Stimulated activated CD8-positive, alpha-beta memory T cell treated with anti-CD3 and anti-CD28 coated beads, Interleukin-12 subunit alpha, Interleukin-12 subunit beta, amount 100 ng/mL, for 1 hour (primary cell): ENCODE results near the gene INKA1.
"Not testable (repeated sequence)": the region's sequence is repeated elsewhere in the genome, so short reads cannot be mapped to it uniquely, and the experiment has no call there.

ENCODE experiments used
- DNase-seq: peaks from one replicate; pipeline ENCODE4 v3.0.0-alpha.2; 2020; ENCODE audit warnings: low read depth

The INKA1 gene

DNA sequence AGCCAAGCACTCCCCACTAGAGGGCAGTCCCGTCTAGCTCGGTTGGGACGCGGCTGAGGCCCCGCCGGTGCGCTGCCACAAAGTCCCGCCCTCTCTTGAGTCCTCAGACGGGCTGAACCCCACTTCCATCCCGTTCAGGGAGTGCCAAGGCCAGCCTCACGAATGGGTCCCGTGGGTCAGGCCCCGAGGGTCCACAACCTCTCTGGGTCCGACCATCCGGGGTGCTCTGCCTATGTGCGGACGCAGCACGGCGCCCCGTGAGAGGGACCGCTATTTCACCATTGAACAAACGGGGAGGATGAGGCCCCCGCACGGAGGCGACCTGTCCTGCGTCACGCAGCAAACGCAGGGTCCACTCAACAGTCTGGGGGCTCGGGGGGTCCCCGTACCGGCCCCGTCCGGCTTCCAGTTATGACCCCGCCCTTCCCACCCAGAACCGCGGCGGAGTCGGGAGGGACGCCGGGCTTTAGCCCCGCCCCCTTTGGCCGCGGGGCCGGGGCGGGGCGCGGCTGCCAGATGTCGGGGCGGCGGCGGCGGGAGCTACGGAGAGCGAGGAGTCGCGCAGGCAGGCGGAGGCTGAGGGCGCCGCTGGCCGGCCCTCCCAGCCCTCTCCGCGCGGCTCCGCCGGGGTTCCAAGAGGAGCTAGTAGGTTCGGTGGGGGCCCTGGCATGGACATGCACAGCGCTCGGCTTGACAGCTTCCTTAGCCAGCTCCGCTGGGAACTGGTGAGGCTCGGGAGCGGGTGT is at the start of gene INKA1:
Gene INKA1, plus strand, starts transcription at position 543 of the 746 bp plus-strand sequence. Its CDS starts 132 bp downstream, at position 675.
- peak; percentile 78 for DNase-seq

DNA sequence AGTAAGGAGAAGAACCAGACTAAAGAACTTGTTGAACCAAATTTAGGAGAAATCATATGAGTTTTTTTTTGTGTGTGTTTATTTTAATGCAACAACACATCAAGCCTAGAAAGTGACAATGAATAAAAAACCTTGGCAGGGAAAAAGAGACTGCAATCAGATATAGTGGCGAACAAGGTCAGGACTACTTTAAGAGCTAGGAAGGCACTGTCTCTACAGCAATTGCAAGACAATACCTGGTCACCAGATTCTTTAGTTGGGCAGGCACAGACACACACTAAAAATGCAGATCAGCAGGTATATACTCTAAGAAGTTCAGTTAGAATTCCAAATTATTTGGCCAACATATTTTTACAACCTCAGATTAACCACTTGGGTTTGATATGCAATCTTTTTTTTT is 48.5 kb upstream of the INKA1 start:
- no peak for DNase-seq

DNA sequence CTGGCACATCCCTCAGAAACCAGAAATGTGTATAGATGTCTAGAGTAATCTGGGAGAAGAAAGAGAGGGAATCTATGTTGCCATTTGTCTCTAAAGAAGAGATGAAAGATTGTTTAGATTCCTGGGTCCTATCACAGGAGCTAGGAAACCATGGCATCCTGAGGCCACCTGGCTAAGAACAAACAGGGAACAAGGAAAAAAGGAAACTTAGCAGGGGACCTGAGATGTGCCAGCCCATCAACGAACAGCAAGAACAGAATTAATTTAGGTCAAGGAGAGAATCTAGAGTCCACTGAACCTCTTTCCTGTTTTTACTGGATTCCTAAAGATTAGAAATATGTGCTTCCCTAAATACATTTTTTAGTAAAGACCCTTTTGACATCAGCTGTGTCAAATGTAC is 47.0 kb upstream of the INKA1 start:
- no peak for DNase-seq

DNA sequence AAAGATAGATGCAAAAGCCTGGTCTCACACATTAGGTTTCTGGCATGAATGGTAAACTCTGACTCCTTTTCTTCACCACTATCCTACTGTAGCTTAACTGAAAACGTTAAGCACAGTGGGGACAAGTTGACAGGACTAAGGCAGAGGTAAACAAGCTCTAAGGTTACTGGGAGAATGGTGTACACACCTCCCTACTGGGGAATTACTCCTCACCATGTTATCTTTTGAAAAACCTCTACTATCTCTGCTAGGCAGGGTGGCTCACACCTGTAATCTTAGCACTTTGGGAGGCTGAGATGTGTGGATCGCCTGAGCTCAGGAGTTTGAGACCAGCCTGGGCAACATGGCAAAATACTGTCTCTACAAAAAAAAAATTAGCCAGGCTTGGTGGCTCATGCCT is 45.9 kb upstream of the INKA1 start:
- DNase-seq = no peak

DNA sequence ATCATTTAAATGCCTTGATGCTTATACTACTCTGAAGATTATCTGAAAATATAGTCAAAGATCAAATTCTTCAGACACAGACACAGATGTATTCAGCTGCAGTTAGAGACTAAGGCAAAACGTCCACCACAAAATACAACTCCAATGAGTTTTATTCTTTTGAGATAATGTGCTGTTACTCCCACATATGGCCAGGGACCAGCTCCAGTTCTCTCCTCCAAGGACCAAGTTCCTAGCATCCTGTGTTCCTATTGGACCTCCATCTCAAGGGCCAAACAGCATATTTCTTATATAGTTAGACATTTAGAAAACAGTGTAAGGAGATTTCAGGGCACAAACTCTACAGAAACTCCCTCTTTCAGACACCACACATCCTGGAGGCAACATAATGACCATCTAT is 43.8 kb upstream of the INKA1 start:
- no peak for DNase-seq

DNA sequence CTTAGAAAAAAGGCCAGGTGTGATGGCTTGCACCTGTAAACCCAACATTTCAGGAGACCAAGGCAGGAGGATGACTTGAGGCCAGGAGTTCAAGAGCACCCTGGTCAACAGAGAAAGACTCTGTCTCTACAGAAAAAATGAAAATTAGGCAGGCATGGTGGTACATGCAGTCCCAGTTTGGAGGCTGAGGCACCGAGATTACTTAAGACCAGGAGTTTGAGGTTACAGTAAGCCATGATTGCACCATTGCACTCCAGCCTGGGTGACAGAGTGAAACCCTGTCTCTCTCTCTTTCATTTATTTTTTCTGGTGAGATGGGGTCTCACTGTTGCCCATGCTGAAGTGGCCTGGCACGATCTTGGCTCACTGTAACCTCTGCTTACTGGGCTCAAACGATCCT is 41.4 kb upstream of the INKA1 start:
- no peak for DNase-seq

DNA sequence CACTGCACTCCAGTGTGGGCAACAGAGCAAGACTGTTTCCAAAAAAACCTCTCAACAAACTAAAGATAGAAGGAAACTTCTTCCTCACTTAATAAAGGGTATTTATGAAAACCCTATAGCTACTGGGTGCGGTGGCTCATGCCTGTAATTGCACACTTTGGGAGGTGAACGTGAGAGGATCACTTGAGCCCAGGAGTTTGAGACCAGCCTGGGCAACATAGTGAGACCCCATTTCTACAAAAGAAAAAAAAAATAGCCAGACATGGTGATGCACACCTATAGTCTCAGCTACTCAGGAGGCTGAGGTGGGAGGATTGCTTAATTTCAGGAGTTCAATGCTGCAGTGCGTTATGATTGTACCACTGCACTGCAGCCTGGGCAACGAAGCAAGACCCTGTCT is 39.1 kb upstream of the INKA1 start:
- no peak for DNase-seq

DNA sequence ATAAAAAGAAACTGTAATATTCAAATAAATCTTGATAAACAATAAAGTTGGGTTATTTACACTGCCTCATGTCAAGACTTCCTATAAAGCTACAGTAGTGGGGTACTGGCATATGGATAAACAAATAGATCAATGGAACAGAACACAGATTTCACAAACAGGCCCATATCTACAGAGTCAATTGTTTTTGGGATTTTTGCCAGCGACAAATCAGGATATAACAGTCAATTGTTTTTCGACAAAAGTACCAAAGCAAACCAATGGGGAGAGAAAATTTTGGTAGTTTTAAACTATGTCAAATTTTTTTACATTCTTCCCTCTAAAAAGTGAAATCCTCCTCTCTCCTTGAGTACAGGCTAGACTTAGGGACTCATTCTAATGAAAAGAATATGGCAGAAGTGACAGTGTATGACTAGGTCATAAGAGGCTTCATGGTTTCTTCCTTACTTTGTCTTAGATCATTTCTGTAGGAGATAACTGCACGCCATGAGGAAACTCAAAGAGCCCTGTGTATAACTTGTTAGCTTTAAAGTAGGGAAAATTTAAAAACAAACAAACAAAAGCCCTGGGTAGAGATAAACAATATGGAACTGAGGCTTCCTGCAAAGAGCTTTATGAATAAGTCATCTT is 33.7 kb upstream of the INKA1 start:
- no peak for DNase-seq

DNA sequence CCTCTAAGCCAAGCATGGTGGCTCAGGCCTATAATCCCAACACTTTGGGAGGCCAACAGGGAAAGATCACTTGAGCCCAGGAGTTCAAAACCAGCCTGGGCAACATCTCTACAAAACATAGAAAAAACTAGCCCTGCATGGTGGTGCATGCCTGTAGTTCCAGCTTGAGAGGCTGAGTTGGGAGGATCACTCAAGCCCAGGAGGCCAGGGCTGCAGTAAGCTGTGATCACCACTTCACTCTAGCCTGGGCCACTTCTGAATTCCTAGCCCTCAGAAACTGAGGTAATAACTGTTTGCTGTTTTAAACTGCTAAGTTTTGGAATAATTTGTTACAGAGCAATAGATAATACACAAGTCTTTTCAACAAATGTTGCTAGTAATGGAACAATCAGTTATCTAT is 33.1 kb upstream of the INKA1 start:
- no peak for DNase-seq

DNA sequence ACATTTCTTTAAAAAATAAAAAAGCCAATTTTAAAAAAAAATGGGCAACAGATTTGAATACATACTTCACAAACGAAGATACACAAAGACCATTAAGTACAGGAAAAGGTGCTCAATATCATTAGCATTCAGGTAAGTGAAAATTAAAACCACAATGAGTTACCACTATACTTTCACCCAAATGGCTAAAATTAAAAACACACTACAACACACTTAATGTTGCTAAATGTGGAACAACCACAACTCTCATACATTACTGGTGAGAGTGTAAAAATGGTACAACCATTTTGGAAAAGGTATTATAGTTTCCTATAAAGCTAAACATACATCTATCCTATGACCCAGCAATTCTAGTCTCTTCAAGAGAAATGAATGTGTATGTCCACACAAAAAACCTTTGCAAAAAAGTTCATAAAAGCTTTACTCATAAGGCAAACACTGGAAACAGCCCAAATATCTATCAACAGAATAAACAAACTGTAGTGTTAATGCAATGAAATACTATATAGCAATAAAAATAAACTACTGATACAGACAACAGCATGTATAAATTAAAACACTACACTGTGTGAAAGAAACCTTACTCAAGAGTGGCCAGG is 31.6 kb upstream of the INKA1 start:
- no peak for DNase-seq

DNA sequence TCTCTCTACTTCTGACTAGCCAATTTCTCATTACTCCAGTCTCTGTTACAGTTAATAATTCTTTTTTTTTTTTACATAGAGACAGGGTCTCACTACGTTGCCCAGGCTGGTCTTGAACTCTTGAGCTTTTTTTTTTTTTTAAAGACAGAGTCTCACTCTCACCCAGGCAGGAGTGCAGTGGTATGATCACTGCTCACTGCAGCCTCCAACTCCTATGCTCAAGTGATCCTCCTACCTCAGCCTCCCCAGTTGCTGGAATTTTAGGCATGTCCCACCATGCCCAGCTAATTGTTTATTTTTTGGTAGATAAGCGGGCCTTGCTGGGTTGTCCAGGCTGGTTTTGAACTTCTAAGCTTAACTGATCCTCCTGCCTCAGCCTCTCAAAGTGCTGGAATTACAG is 30.4 kb upstream of the INKA1 start:
- no peak for DNase-seq

DNA sequence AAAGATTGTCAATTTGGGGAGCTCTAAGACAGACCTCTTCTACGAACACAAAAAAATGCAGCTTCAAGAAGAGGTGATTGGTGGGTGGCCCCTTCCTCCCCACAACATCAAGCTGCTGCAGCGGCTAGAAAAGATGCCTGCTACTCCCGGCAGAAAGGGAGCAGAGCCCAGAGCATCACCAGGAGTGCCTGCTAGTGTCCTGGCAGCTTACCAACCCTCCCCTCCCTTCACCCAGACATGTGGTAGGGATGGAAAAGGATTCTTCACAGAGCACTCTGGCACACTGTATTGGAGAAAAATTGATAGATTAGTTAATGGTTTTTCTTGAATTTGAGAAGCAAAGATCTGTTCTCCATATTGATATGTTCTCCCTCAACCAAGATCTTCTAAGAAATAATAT is 27.5 kb upstream of the INKA1 start:
- no peak for DNase-seq

DNA sequence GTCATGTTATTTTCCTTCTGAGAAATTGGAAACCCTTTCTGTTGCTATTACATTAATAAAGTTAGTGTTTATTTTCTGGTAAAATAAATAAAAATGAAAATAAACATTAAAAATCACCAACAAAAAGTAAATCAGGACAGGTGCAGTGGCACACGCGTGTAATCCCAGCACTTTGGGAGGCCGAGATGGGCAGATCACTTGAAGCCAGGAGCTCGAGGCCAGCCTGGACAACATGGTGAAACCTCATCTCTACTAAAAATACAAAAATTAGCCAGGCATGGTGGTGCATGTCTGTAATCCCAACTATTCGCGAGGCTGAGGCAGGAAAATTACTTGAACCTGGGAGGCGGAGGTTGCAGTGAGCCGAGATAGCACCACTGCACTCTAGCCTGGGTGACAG is 27.0 kb upstream of the INKA1 start:
- not testable (repeated sequence) for DNase-seq

DNA sequence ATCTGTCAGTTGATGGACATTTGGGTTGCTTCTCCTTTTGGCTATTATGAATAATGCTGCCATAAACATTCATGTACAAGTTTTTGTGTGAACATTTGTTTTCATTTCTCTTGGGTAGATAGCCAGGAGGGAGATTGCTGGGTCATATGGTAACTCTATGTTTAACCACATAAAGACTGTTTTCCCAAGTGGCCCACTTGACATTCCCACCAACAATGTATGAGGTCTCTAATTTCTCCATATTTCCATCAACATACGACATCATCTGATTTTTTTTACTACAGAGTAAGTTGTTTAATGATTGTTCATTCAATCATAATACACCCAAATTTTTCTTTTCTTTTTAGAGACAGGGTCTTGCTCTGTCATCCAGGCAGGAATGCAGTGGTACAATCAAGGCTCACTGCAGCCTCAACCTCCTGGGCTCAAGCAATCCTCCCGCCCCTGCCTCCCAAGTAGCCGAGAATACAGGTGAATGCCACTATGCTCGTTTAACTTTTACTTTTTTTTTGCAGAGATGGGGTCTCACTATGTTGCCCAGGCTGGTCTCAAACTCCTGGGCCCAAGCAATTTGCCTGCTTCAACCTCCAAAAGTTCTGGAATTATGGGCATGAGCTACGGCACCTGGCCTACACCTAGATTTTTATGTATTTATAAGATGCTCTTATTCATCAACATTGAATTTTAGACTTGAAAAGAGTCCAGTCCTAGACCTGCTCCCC is 23.5 kb upstream of the INKA1 start:
- no peak for DNase-seq

DNA sequence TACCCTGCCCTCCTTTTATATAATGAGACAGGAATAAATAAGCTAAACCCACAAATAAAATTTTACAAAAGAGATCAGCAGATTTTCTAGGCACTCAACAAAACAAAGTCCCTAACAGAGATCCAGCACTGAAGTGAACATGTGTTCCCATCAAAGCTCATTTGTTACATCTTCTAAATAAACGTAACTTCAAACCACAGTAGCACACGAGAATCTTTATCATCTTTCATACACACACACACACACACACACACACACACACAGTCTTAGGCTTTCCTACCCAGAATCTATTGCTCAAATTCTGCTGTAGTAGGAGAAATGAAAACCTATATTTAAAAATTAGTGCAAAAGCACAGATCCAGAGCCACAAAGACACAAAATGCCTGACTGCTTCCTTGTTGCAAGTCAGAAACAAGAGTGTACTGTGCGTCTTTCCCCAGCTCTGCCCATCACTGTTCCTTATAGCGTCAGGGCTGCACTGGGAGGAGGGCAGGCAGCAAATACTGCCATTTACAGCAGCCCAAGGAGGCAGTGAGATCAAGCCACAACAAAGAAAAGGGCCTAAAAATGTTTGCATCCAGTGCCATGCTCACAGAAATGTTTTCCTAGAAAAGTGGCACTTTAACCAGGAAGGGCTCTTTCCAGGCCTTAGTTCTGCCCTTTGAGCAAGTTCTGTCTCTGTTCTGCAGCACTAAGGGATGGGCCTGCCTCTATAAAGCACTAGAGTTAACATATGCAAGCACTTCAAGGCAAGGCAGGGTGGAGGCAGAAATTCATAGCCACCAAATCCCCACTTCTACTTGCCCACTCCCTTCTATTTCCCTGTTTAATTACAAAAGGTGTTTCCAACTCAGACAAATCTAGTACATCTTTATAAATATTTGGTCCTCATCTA is 22.7 kb upstream of the INKA1 start:
- no peak for DNase-seq

DNA sequence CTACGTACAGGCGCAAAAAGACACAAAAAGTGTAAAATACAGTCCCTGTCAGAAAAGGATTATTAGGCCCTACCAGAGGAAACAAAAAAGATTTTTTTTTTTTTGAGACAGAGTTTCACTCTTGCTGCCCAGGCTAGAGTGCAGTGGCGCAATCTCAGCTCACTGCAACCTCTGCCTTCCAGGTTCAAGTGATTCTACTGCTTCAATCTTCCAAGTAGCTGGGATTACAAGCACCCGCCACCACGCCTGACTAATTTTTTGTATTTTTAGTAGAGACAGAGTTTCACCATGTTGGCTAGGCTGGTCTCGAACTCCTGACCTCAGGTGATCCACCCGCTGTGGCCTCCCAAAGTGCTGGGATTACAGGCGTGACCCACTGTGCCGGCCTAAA is 22.1 kb upstream of the INKA1 start:
- not testable (repeated sequence) for DNase-seq

DNA sequence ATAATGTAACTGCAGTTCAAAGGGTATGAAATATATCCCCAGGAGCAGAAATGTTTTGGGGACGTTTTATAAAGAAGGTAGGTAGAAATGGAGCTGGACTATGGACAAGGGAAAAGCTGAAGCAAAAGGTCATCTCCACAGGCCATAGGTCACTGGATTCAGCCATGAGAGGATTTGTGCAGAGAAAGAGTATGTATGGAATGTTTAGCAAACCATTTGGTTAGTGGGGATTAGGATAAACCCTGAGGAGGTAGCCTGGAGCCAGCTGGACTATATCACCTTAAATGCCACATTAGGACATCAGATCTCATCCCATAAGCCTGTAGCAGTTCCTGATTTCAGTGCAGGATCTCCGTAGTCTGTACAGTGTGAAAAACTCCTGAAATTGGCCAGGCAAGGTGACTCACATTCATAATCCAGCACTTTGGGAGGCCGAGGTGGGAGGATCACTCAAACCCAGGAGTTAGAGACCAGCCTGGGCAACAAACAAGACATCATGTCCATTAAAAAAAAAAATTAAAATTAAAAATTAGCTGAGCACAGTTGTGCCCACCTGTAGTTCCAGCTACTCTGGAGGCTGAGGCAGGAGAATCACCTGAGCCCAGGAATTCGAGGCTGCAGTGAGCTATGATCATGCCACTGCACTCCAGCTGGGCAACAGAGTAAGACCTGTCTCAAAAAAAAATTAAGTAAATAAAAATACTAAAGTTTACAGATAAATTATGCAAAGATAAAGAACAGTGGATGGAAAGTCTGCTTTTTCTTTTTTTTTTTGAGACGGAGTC is 21.5 kb upstream of the INKA1 start:
- no peak for DNase-seq

DNA sequence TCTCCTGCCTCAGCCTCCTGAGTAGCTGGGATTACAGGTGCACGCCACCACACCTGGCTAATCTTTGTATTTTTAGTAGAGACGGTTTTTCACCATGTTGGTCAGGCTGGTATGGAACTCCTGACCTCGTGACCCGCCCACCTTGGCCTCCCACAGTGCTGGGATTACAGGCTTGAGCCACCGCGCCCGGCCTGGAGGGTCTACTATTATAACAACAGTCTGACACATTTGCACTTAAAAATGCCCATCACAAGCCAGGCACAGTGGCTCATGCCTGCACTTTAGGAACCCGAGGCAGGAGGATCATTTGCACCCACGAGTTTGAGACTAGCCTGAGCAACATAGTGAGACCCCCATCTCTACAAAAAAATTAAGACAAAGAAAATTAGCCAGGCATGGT is 20.8 kb upstream of the INKA1 start:
- DNase-seq = not testable (repeated sequence)

DNA sequence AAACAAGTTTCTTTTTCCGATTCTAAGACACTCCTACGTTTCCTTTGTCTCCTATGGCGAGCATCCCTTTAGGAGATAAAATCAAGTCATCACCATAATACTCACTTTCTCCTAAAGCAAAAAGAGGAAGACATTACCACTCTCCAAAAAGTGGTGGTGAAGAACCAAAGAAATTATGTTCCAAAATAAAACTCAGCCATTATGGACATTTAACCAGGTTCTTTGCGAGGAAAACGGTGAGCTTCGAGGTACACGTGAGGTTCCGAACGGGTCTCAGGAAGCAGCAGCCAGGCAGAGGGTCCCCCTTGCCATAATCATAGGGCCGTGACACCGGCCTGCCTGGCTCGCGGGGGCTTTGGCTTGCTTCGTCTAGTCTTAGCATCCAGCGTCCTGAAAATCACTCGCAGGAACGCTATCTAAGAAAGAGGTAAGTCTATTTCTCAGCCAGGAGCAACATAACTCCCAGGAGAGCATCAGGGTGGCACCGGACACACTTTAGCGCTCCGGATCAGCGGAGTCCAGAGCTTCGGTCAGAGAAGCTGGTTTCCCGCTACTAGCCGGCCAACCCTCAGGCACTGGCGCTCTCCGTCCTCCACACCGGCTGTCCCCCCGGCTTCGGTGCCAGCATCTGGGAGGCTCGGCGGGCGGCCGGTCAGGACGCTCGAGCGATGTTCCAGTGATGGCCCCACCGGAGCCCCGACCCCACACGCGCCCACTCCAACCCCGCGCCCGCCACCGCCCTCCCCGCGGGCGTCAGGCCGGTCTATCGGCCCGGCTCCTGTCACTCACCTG is 17.3 kb upstream of the INKA1 start:
- DNase-seq = no peak
